Posterior vena cava (tissue), 2 donors: ENCODE results near the gene STK32C. TPM values are rescaled to one million over a fixed set of nuclear protein-coding genes. Genes with fewer than 3 reads are reported as not detected.
"Not testable (repeated sequence)": the region's sequence is repeated elsewhere in the genome, so short reads cannot be mapped to it uniquely, and the experiment has no call there.

ENCODE experiments used
- DNase-seq: peaks from one replicate; pipeline ENCODE4 v3.0.0-alpha.2; 2020; ENCODE audit warnings: low spot score
- intact Hi-C, 2 donors: fragments of 100-400 bp; cut with DNase I; formaldehyde crosslinking; loops; one replicate each; pipeline versions ENCODE4 v1.14.1 to v1.14.2; 2022 to 2023
- total RNA-seq, 2 donors: library from RNA; stranded (reverse); fragmentation: NEBNext Ultra II Directional; extraction: Animal tissue kit (Norgen Biotek cat#: 25700); gene quantifications; one replicate each; pipeline ENCODE4 v1.2.1, GENCODE V29; 2021
- donor health status: DM: yes; HTN: yes; CAD: no.
- donor health status: DM: yes; HTN: yes; CAD: no.

The STK32C gene
- total RNA-seq, 2 donors from 2014 or later, result 6.3 to 9.7 TPM

GRCh38 chr10:132326344-132326889 is 18.7 kb upstream of the STK32C start:
- DNase-seq, result no peak
- intact Hi-C loops, result no loop called here

GRCh38 chr10:132324186-132324585 is 16.4 kb upstream of the STK32C start:
- intact Hi-C loops, result loop anchor here in 1 of 2 donors (5.0 kb wide), 1 partner anchor 853 kb away; no protein-coding TSS in a partner anchor
- DNase-seq, result no peak

DNA sequence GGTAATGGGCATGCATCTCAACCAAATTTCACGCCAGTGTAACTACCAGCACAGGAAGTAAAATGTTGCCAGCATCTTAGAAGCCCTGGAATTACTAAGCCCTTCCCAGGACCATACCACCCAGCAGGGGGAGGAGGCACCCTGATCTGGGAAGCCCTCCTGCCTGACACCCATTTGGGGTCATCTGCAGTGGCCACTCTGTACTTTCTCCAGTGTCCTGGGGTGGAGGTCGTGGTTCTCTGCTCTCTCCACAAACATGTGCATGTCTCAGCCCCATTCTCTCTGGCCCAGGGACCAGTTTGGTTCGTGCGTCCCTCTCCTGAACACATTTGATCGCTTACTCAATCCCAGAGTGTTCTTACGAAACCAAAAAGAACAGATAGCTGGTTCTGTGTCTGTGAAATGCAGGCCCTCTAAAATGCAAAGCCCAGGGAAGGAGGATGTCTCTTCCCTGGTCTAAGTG is 14.9 kb upstream of the STK32C start:
- intact Hi-C loops, result loop anchor here in 1 of 2 donors (5.0 kb wide), 1 partner anchor 855 kb away; no protein-coding TSS in a partner anchor
- DNase-seq, result no peak

DNA sequence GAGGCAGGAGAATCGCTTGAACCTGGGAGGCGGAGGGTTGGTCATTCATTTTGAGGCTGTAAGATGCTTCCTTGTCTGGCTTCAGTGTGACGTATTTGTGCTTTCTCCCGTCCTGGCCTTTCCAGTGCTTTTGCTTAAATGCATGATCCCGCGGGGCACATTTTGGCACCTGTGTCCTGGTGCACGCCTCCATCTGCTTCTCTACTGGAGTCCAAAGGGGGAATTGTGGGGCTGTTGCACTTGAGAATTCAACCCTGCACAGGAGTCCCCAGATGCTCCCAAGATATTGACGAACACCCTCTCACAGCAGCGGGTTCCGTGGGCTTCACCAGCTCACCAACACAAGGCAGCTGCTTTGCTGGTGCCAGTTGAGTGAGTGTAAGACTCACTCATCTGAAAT is 14.0 kb upstream of the STK32C start:
- no peak for DNase-seq
- intact Hi-C loops, result loop anchor here in 1 of 2 donors (5.0 kb wide), 1 partner anchor 856 kb away; no protein-coding TSS in a partner anchor

- DNase-seq, result no peak
- intact Hi-C loops, result loop anchor here in 1 of 2 donors (5.0 kb wide), 1 partner anchor 856 kb away; no protein-coding TSS in a partner anchor
Observed at GRCh38 chr10:132320654-132321469, 13.1 kb upstream of the STK32C start.

GRCh38 chr10:132319853-132320653 is 12.3 kb upstream of the STK32C start:
- no peak for DNase-seq
- intact Hi-C loops, result loop anchor here in 1 of 2 donors (5.0 kb wide), 1 partner anchor 857 kb away; no protein-coding TSS in a partner anchor

DNA sequence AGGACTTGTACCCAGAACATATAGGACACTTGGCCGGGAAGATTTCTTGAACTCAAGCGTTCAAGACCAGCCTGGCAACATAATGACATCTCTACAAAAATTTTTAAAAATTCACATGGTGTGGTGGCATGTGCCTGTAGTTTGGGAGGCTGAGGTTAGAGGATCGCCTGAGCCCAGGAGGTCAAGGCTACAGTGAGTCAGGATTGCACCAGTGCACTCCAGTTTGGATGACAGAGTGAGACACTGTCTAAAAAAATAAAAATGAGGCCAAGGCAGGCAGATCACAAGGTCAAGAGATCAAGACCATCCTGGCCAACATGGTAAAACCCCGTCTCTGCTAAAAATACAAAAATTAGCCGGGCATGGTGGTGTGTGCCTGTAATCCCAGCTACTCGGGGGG is 9.7 kb upstream of the STK32C start:
- intact Hi-C loops, DNase-seq: not testable (repeated sequence)

- DNase-seq, result no peak
- intact Hi-C loops, result no loop called here
Observed at GRCh38 chr10:132316133-132316532, 8.4 kb upstream of the STK32C start.

- DNase-seq, intact Hi-C loops: not testable (repeated sequence)
Observed at GRCh38 chr10:132314881-132315280, 7.1 kb upstream of the STK32C start.

- intact Hi-C loops, result no loop called here
- DNase-seq, result no peak
Observed at GRCh38 chr10:132314336-132314735, 6.6 kb upstream of the STK32C start.

DNA sequence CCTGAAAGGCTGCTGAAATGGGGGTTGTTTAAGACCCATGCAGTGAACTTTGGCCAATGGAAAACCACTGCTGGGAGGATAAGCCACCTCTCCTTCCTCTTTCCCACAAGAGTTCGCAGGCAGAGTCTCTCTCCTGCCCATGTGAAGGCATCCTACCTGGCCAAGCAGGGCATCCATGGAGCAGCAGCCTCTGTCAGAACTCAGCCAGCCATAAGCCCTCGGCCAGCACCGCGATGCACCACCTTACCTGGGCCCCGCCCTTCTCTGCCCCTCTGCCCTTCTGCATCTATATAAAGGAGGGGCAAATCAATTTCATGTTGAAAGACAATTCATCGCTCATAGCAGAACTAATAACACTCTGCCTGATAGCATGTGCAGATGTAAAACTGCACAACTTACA is 6.1 kb upstream of the STK32C start:
- DNase-seq, result peak; percentile 55
- intact Hi-C loops, result no loop called here

- intact Hi-C loops, result no loop called here
- DNase-seq, result peak; percentile 62
Observed at GRCh38 chr10:132313305-132313704, 5.6 kb upstream of the STK32C start.

GRCh38 chr10:132311338-132311939 is 3.7 kb upstream of the STK32C start:
- intact Hi-C loops, result no loop called here
- DNase-seq, result peak; percentile 68

DNA sequence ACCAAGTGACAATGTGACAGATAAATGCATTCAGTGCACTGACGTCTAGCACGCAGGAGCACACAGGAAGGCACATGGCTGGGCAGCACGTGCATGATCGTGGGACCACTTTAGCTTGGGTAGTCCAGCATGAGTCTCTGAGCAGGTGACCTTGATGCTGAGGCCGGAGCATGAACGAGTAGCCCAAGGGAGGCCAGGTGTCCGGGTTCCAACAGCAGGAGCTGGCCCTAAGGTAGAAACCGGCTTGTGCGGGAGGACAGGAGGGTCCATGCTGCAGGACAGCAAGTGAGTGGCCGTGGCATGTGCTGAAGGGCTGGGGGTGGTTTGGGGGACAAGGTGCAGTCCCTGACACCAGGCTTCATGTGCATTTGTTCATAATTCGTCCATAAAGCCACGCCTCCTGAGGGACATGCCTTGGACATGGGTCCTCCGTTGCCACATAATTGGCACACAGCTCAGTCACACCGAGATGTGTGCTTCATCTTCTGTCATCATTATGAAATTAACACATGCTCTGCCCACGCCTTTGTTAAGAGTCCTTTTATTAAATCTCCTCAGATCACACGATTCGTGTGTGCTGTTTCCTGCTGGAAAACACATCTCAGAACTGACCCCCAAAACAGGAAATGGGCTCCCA is 3.1 kb upstream of the STK32C start:
- DNase-seq, result no peak
- intact Hi-C loops, result no loop called here

DNA sequence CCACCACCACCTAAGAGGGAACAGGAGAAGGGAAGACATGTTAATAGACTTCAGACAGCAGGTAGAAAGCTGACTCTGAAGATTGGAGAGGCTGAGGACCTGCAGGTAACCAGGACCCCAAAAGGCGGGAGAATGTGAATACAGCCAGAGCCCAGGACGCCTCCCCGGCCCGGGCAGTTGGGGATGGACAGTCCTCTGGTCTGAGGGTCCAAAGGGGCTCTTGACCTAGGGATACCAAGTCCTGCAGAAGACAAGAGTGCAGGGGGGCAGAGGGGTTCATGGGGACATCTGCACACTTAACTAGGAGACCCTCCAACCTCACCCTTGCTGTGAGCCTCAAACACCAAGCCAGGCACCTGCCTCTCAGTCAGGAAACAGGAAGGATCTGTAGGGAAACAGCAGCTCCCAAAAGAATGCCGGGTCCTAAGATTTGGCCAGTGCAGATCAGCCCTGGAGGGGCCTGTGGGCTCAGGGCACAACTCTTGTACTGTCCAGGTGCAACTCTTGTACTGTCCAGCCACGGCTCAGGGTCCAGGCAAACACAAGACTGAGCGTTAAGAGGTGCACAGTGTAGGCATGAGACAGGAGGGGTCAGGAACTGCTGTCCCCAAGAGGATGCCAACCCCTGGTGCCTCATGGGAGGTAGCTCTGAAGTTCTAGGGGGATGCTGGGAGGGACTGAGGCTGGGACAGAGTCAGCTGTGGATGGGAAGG is 2.3 kb upstream of the STK32C start:
- DNase-seq, result peak; percentile 71
- intact Hi-C loops, result no loop called here

GRCh38 chr10:132309471-132309865 is 1.7 kb upstream of the STK32C start:
- intact Hi-C loops, result no loop called here
- peak; percentile 52 for DNase-seq

DNA sequence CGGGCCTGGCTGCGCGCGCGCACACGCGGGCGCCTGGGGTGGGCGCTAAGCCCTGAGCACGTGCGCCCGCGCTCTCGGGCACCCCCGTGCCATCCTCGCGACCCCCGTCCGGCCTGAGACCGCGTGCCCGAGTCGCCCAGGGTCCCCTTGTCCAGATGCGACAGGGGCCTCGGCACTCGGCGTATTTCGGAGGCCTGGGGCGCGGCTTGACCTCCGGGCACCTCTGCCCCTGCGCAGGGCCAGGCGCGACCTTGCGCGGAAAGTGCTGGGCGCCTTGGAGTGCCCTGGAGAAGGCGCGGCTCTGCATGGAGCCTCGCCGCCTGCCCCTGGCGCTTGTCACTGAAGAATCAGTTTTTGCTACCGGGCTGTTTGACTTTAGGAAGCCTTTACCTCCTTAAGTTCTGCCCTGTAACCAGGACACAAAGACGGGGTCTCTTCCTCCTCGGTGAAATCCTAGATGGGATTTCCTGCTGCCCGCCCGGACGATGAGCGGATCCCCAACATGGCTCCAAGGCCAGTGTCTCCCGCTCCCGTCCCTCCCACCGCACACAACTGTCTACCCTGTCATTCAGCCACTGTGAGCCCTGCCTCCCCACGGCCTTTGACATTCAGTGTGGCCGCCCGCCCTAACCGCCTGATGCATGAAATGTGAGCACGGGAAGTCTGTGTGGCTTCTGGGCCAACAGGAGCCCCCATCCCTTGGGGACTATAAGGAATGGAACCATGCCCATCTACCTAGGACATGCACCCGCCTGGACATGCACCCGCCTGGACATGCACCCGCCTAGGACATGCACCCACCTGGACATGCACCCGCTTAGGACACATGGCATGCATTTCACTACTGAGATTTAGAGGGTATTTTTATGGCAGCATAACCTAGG is 1.1 kb upstream of the STK32C start:
- peak; percentile 78 for DNase-seq
- intact Hi-C loops, result no loop called here
